Measurements from ENCODE around the gene DDX27. TPM values are rescaled to one million over a fixed set of nuclear protein-coding genes. Genes with fewer than 3 reads are reported as not detected.

Gene DDX27
- total and polyA plus RNA-seq, 4 donors, result 8.8 to 16.0 (median 13.0) TPM

GRCh38 chr20:49219924-49220831 is 962 bp downstream of the DDX27 start:
- DNase-seq (ENCODE audit: low spot score), result no peak
- WGBS, result 75% methylated on average over 28 of the region's 28 CpGs

GRCh38 chr20:49225896-49226295 is 6.7 kb downstream of the DDX27 start:
- H3K36me3 ChIP-seq (ENCODE audit: control insufficient read depth in 4 of 4, insufficient read depth in 3 of 4, low read depth in 1 of 4, low read length in 3 of 4), result peaks cover 28 to 71% (median 53%) of the 10 kb centered on the region in 4 donors
- no peak overlapping the region for H3K4me3 ChIP-seq (ENCODE audit: low read depth in 1 of 3, low read length in 3 of 3)
- no peak overlapping the region for H3K9ac ChIP-seq (ENCODE audit: low read depth in 1 of 2, low read length in 2 of 2)
- H3K27me3 ChIP-seq (ENCODE audit: control insufficient read depth in 4 of 4, insufficient read depth in 4 of 4, low read length in 3 of 4), result no peaks in the 10 kb centered on the region
- TF ChIP-seq HNF4G (IDR thresholded peaks at IDR 0.05), result no peak
- TF ChIP-seq ATF3 (IDR thresholded peaks at IDR 0.05), result no peak
- no peak for TF ChIP-seq JUND (IDR thresholded peaks at IDR 0.05)
- no peak for TF ChIP-seq MAX (IDR thresholded peaks at IDR 0.05)
- no peak for TF ChIP-seq RXRA (IDR thresholded peaks at IDR 0.05)
- no peak for TF ChIP-seq TAF1 (conservative IDR thresholded peaks at IDR 0.05)
- TF ChIP-seq RAD21 (IDR thresholded peaks at IDR 0.05), result no peak
- TF ChIP-seq NR2F2 (IDR thresholded peaks at IDR 0.05), result no peak
- TF ChIP-seq FOXA1 (IDR thresholded peaks at IDR 0.05), result no peak
- no peak for TF ChIP-seq CTCF (IDR thresholded peaks at IDR 0.05; ENCODE audit: low read depth, low read length, missing input control)
- TF ChIP-seq EGR1 (IDR thresholded peaks at IDR 0.05; ENCODE audit: low read depth in 2 of 2), result no peak
- TF ChIP-seq GABPA (IDR thresholded peaks at IDR 0.05 in 1 of 2, conservative IDR thresholded peaks at IDR 0.05 in 1 of 2), result no peak
- no peak for TF ChIP-seq HNF4A (conservative IDR thresholded peaks at IDR 0.05)
- TF ChIP-seq FOXA2 (IDR thresholded peaks at IDR 0.05), result no peak
- no peak for TF ChIP-seq YY1 (IDR thresholded peaks at IDR 0.05)
- no peak for TF ChIP-seq ZBTB33 (IDR thresholded peaks at IDR 0.05)
- no peak for TF ChIP-seq REST (IDR thresholded peaks at IDR 0.05)
- TF ChIP-seq SP1 (IDR thresholded peaks at IDR 0.05), result no peak
- WGBS, result 95% methylated on average over 7 of the region's 7 CpGs
- DNase-seq (ENCODE audit: low spot score), result no peak
- no peaks in the 10 kb centered on the region for H3K9me3 ChIP-seq (ENCODE audit: control insufficient read depth in 4 of 4, low read length in 3 of 4)
- H3K27ac ChIP-seq (ENCODE audit: low read depth in 1 of 2, low read length in 2 of 2), result no peak overlapping the region
- no peaks in the 10 kb centered on the region for H3K4me1 ChIP-seq (ENCODE audit: control insufficient read depth in 4 of 4, insufficient read depth in 4 of 4, low read length in 3 of 4)

More at GRCh38 chr20:49219924-49220831, 962 bp downstream of the DDX27 start:
- Histone ChIP-seq H3K4me1 (ENCODE audit: control insufficient read depth in 4 of 4, insufficient read depth in 4 of 4, low read length in 3 of 4) (peaks cover 5 to 16% (median 7%) of the 10 kb centered on the region in 4 donors), H3K9ac (ENCODE audit: low read depth in 1 of 2, low read length in 2 of 2) (peak overlapping the region; percentile 80 to 94), H3K27me3 (ENCODE audit: control insufficient read depth in 4 of 4, insufficient read depth in 4 of 4, low read length in 3 of 4) (no peaks in the 10 kb centered on the region), H3K4me3 (ENCODE audit: low read depth in 1 of 3, low read length in 3 of 3) (peak overlapping the region; percentile 63 to 99 (median 97)), H3K9me3 (ENCODE audit: control insufficient read depth in 4 of 4, low read length in 3 of 4) (no peaks in the 10 kb centered on the region), H3K36me3 (ENCODE audit: control insufficient read depth in 4 of 4, insufficient read depth in 3 of 4, low read depth in 1 of 4, low read length in 3 of 4) (peaks cover 11 to 33% (median 25%) of the 10 kb centered on the region in 4 donors), H3K27ac (ENCODE audit: low read depth in 1 of 2, low read length in 2 of 2) (peak overlapping the region; percentile 79 to 87)
- TF ChIP-seq ZBTB33 (IDR thresholded peaks at IDR 0.05) (no peak), RXRA (IDR thresholded peaks at IDR 0.05) (no peak), JUND (IDR thresholded peaks at IDR 0.05) (no peak), GABPA (IDR thresholded peaks at IDR 0.05 in 1 of 2, conservative IDR thresholded peaks at IDR 0.05 in 1 of 2) (no peak), FOXA1 (IDR thresholded peaks at IDR 0.05) (no peak), NR2F2 (IDR thresholded peaks at IDR 0.05) (no peak), EGR1 (IDR thresholded peaks at IDR 0.05; ENCODE audit: low read depth in 2 of 2) (no peak), YY1 (IDR thresholded peaks at IDR 0.05) (no peak)
